KOPT-K1 (cell line): Measurements from ENCODE around the gene KRCC1.
"Not testable (repeated sequence)": the region's sequence is repeated elsewhere in the genome, so short reads cannot be mapped to it uniquely, and the experiment has no call there.

Source experiments
- H3K27ac ChIP-seq: fragments of 200-600 bp; sonication (generic); 2 replicates; pipeline ENCODE4 v1.5.1; 2016; ENCODE audit warnings: antibody characterized with exemption, mild to moderate bottlenecking, low read depth, low read length; ENCODE audit not compliant: poor library complexity, severe bottlenecking
- H3K36me3 ChIP-seq: fragments of 200-600 bp; sonication (generic); 2 replicates; pipeline ENCODE4 v1.5.1; 2017; ENCODE audit warnings: antibody characterized with exemption, mild to moderate bottlenecking, low read length, moderate library complexity; ENCODE audit not compliant: insufficient read depth
- H3K9me3 ChIP-seq: fragments of 200-600 bp; sonication (generic); 2 replicates; pipeline ENCODE4 v1.5.1; 2017; ENCODE audit warnings: antibody characterized with exemption, low read length, mild to moderate bottlenecking; ENCODE audit not compliant: insufficient read depth, poor library complexity, severe bottlenecking

KRCC1 gene

DNA sequence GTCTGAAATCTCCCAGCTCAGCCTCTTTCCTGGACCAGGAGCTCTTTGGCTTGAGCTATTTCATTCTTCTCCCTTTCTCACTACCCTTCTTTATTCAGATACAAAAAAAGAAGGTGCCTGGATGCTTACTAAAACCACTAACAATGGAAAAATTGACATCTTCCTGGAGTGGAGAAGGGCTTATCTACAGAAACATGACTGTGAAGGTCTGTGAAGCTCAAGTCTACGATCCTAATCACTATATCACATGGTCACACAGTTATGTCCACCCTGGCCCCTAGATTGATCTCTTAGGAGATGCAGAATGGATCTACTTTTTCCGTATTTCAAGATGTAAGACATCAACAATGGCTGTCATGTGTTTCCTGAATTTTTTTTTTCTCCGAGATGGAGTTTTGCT, 5.7 kb upstream of the KRCC1 start:
- H3K36me3 ChIP-seq: no peaks in the 10 kb centered on the region
- no peak overlapping the region for H3K27ac ChIP-seq
- H3K9me3 ChIP-seq: no peaks in the 10 kb centered on the region

DNA sequence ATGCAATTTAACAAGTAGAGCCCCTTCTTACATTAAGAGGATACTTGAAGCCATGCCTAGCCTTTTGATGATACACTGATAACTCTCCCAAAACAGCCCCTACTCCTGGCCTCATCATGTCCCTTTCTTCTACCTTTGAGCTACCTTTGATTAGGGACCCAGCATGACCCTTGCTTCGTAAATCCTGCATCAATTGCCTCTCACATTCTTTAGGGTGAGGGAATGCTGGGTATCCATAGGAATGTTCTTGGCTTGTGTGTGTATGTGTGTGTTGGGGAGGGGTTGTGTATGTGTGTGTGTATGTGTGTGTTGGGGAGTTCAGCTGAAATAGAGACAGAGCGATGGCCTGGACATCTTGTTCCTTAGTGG, 5.3 kb upstream of the KRCC1 start:
- no peak overlapping the region for H3K27ac ChIP-seq
- H3K9me3 ChIP-seq: no peaks in the 10 kb centered on the region
- no peaks in the 10 kb centered on the region for H3K36me3 ChIP-seq

GRCh38 chr2:88059979-88060906, 4.7 kb upstream of the KRCC1 start:
- Histone ChIP-seq H3K36me3 (no peaks in the 10 kb centered on the region), H3K9me3 (no peaks in the 10 kb centered on the region), H3K27ac (no peak overlapping the region)

DNA sequence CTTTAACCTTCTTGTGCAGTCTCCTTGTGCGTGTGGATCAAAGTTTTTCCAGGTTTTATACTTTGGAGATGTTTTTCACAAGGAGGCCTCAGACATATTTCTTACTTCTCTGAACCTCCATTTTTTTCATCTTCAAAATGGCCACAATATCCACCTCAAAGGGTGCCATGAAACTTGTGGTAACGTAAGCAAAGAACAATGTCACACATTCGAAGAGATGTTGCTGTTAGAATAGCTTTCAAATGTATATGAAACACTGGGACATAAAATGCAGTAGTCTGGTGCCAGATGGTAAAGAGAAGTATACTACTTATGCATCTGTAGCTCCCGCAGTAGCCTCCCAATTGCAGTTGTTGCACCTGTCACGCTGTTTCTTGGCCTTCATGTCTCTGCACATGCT, 2.6 kb upstream of the KRCC1 start:
- no peak overlapping the region for H3K27ac ChIP-seq
- H3K36me3 ChIP-seq: peaks cover 4% of the 10 kb centered on the region; the same call in 1 of the 2 replicates
- no peaks in the 10 kb centered on the region for H3K9me3 ChIP-seq

DNA sequence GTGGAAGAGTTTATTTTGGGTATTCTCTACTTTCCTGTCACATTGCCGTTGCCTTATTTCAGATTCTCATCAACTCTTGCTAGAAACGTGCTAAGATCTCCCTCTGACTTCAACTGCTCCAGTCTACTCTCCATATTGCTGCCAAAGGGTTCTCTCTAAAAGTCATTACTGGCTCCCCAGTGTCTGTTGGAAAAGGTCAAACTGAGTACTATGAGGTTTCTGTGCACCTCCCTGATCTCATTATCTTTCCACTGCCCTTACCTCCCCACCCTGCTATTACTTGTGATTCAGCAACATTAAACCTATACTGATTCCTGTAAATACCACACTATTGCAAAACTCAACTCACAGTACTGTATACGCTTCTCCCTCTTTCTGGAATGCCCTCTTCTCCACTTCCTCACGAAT, 1.9 kb upstream of the KRCC1 start:
- H3K27ac ChIP-seq: no peak overlapping the region
- peaks cover 11% of the 10 kb centered on the region for H3K36me3 ChIP-seq
- no peaks in the 10 kb centered on the region for H3K9me3 ChIP-seq

DNA sequence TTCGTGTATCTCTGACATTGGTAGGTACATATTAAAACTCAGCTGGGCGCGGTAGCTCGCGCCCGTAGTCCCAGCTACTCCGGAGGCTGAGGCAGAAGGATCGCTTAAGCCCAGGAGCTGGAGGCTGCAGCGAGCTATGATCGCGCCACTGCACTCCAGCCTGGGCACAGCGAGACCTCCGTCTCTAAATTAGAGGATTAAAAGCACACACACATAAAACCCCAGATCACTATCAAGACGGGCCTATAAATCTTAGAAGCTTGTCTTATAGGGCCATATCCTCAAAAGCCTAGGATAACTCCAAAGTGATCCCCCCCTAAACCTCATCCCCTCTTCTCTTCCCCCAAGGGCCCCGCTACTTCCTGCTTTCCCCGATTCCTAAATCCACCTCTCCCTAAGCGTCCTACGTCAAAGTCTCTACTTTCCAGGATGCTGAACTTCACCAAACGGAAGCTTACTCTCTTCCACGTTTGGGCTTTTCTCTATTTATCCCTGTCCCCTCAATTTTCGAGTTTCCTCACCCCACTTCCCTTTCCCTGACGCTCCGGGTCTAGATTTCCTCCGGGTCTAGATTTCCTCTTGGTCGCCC, 707 bp downstream of the KRCC1 start:
- H3K9me3 ChIP-seq: no peaks in the 10 kb centered on the region
- peaks cover 20% of the 10 kb centered on the region for H3K36me3 ChIP-seq
- H3K27ac ChIP-seq: peak overlapping the region; percentile 93

GRCh38 chr2:88053934-88054781, 1.4 kb downstream of the KRCC1 start:
- peak overlapping the region; percentile 93 for H3K27ac ChIP-seq
- H3K36me3 ChIP-seq: peaks cover 20% of the 10 kb centered on the region
- no peaks in the 10 kb centered on the region for H3K9me3 ChIP-seq

DNA sequence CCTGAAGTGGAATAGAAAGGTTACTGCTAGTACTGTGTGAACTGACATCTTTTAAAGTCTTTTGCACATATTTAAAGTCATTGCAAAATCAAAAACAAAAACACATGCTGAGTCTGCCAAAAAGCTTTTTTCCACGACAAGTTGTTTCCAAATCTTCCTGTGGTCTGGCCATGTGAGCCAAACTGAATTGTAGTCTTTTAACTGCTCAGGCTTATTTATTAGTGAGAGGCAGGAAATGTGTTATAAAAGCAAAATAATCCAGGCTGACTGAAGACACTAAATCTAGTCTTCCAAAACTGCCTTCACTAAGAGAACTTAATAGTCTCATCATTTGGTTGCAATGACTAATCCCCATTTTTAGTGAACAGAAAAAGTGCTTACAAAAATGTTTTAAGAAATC, 2.3 kb downstream of the KRCC1 start:
- Histone ChIP-seq H3K36me3 (peaks cover 24% of the 10 kb centered on the region), H3K9me3 (no peaks in the 10 kb centered on the region), H3K27ac (no peak overlapping the region)

- H3K36me3 ChIP-seq: peaks cover 24% of the 10 kb centered on the region
- H3K9me3 ChIP-seq: no peaks in the 10 kb centered on the region
- H3K27ac ChIP-seq: no peak overlapping the region
Measured at GRCh38 chr2:88051792-88052191, 3.8 kb downstream of the KRCC1 start.

- Histone ChIP-seq H3K36me3 (peaks cover 24% of the 10 kb centered on the region), H3K27ac (no peak overlapping the region), H3K9me3 (no peaks in the 10 kb centered on the region)
Measured at GRCh38 chr2:88049622-88050021, 6.0 kb downstream of the KRCC1 start.

DNA sequence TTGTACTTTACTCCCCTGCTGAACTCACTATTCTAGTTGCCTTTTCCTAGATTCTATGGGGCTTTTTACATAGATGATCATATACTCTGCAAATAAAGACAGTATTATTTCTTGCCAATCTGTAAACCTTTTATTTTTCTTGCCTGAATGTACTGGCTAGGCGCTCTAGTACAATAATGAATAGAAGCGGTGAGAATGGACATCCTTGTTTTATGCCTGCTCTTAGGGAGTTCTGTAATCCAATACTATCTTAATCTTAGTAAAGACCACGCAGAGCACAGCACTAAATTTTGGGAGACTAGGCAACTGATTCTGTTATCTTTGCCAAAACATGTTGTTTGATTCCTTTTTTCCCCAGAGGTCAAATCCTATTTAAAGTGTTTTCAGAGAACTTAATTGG, 7.0 kb downstream of the KRCC1 start:
- peaks cover 24% of the 10 kb centered on the region for H3K36me3 ChIP-seq
- no peak overlapping the region for H3K27ac ChIP-seq
- H3K9me3 ChIP-seq: no peaks in the 10 kb centered on the region

DNA sequence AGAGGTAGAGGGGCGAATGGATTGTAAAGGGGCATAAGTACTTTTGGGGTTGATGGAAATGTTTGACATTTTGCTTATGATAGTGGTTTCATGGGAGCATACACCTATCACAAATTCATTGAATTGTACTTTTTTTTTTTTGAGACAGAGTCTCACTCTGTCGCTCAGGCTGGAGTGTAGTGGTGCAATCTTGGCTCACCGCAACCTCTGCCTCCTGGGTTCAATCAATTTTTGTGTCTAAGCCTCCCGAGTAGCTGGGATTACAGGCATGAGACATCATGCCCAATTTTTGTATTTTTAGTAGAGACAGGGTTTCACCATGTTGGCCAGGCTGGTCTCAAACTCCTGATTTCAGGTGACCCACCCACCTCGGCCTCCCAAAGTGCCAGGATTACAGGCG, 10.0 kb downstream of the KRCC1 start:
- not testable (repeated sequence) for H3K27ac ChIP-seq, H3K36me3 ChIP-seq, H3K9me3 ChIP-seq

GRCh38 chr2:88042476-88042875, 13.1 kb downstream of the KRCC1 start:
- H3K36me3 ChIP-seq: no peaks in the 10 kb centered on the region
- H3K9me3 ChIP-seq: no peaks in the 10 kb centered on the region
- H3K27ac ChIP-seq: no peak overlapping the region

DNA sequence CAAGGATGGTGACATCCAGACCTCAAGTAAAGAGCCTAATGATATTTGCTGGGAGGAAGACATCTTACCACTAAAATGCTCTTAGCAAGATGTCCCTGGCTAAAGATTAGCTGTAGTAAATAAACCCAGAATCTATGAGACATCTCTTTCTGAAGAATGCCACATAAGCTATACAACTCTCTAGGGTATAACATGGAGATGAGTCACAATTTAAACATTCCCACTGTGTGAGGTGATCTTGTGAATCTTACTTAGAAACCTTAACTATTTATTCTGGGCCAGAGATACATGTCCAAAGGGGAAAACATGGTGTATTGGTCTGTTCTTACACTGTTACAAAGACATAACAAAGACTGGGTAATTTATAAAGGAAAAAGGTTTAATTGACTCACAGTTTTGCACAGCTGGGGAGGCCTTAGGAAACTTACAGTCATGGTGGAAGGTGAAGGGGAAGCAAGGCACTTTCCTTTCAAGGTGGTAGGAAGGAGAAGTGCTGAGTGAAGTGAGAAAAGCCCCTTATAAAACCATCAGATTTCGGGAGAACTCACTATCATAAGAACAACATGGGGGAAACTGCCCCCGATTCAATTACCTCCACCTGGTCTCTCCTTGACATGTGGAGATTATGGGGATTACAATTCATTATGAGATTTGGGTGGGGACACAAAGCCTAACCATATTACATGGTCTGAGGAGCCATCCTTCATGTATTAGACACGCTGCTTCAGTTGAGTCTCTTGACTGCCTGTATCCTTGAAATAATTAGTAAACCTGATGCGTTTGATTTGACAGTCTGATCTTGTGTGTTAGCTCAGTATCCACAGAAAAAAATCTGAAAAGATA, 17.1 kb downstream of the KRCC1 start:
- Histone ChIP-seq H3K9me3 (no peaks in the 10 kb centered on the region), H3K27ac (no peak overlapping the region)

More for the DNA sequence above, 17.1 kb downstream of the KRCC1 start:
- H3K36me3 ChIP-seq: peaks cover 16% of the 10 kb centered on the region
